8988T (cell line): Measurements from ENCODE around the gene DENND1B.
"Not testable (repeated sequence)": the region's sequence is repeated elsewhere in the genome, so short reads cannot be mapped to it uniquely, and the experiment has no call there.

Experiments used
- DNase-seq: peaks from one replicate; pipeline ENCODE4 v3.0.0; 2011

The DENND1B gene

GRCh38 chr1:197743578-197743977, 31.7 kb downstream of the DENND1B start:
- no peak for DNase-seq

GRCh38 chr1:197740992-197741391, 34.3 kb downstream of the DENND1B start:
- no peak for DNase-seq

- no peak for DNase-seq
These were observed 36.4 kb downstream of the DENND1B start for GRCh38 chr1:197738927-197739326.

- no peak for DNase-seq
These were observed 37.4 kb downstream of the DENND1B start for GRCh38 chr1:197737916-197738315.

GRCh38 chr1:197736685-197737084, 38.6 kb downstream of the DENND1B start:
- no peak for DNase-seq

- DNase-seq: no peak
These were observed 39.8 kb downstream of the DENND1B start for GRCh38 chr1:197735461-197735860.

- no peak for DNase-seq
These were observed 42.0 kb downstream of the DENND1B start for GRCh38 chr1:197733324-197733723.

GRCh38 chr1:197732187-197732586, 43.1 kb downstream of the DENND1B start:
- no peak for DNase-seq

GRCh38 chr1:197731449-197731848, 43.8 kb downstream of the DENND1B start:
- DNase-seq: no peak

GRCh38 chr1:197725976-197726375, 49.3 kb downstream of the DENND1B start:
- no peak for DNase-seq

GRCh38 chr1:197725044-197725443, 50.2 kb downstream of the DENND1B start:
- DNase-seq: no peak

- DNase-seq: no peak
These were observed 59.5 kb downstream of the DENND1B start for GRCh38 chr1:197715806-197716205.

- no peak for DNase-seq
These were observed 68.7 kb downstream of the DENND1B start for GRCh38 chr1:197706601-197707000.

- no peak for DNase-seq
These were observed 69.3 kb downstream of the DENND1B start for GRCh38 chr1:197705941-197706340.

- DNase-seq: not testable (repeated sequence)
These were observed 74.6 kb downstream of the DENND1B start for GRCh38 chr1:197700688-197701087.

GRCh38 chr1:197696372-197696771, 78.9 kb downstream of the DENND1B start:
- no peak for DNase-seq

- no peak for DNase-seq
These were observed 79.3 kb downstream of the DENND1B start for GRCh38 chr1:197695961-197696360.

- no peak for DNase-seq
These were observed 82.3 kb downstream of the DENND1B start for GRCh38 chr1:197692965-197693364.

GRCh38 chr1:197691816-197692215, 83.5 kb downstream of the DENND1B start:
- DNase-seq: no peak

- DNase-seq: no peak
These were observed 85.2 kb downstream of the DENND1B start for GRCh38 chr1:197690074-197690473.

GRCh38 chr1:197688233-197688632, 87.0 kb downstream of the DENND1B start:
- no peak for DNase-seq

GRCh38 chr1:197686702-197687355, 88.5 kb downstream of the DENND1B start:
- no peak for DNase-seq

- no peak for DNase-seq
These were observed 89.0 kb downstream of the DENND1B start for GRCh38 chr1:197686231-197686630.

- no peak for DNase-seq
These were observed 89.5 kb downstream of the DENND1B start for GRCh38 chr1:197685785-197686184.

GRCh38 chr1:197683895-197684553, 91.3 kb downstream of the DENND1B start:
- DNase-seq: no peak
